Sigmoid colon (tissue), 4 donors: ENCODE results near the gene SERPINA9.

Experiments used
- POLR2AphosphoS5 ChIP-seq, 4 donors: sonication (generic); formaldehyde crosslinking; IDR thresholded peaks; one replicate each; pipeline ENCODE4 v1.6.1; 2017; ENCODE audit warnings: antibody characterized with exemption in 4 of 4
- TF ChIP-seq, protein P1 (sequence below), 4 experiments: fragments of 450-650 bp in 3 of 4; fragments of 200-600 bp in 1 of 4; IDR thresholded peaks; one replicate each; pipeline ENCODE4 v1.5.1; 2016 to 2019; ENCODE audit warnings: antibody characterized with exemption in 4 of 4, mild to moderate bottlenecking in 3 of 4, moderate library complexity in 2 of 4

GRCh38 chr14:94449930-94450329 lies 26.1 kb downstream of the SERPINA9 start:
- TF ChIP-seq, protein P1, sequence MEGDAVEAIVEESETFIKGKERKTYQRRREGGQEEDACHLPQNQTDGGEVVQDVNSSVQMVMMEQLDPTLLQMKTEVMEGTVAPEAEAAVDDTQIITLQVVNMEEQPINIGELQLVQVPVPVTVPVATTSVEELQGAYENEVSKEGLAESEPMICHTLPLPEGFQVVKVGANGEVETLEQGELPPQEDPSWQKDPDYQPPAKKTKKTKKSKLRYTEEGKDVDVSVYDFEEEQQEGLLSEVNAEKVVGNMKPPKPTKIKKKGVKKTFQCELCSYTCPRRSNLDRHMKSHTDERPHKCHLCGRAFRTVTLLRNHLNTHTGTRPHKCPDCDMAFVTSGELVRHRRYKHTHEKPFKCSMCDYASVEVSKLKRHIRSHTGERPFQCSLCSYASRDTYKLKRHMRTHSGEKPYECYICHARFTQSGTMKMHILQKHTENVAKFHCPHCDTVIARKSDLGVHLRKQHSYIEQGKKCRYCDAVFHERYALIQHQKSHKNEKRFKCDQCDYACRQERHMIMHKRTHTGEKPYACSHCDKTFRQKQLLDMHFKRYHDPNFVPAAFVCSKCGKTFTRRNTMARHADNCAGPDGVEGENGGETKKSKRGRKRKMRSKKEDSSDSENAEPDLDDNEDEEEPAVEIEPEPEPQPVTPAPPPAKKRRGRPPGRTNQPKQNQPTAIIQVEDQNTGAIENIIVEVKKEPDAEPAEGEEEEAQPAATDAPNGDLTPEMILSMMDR (IDR thresholded peaks at IDR 0.05), result no peak
- TF ChIP-seq POLR2AphosphoS5 (IDR thresholded peaks at IDR 0.05), result no peak
